ENCODE data around the gene PKNOX2.
A peak's percentile ranks its signal among the peaks of the same experiment; 100 is the strongest.

The PKNOX2 gene

DNA sequence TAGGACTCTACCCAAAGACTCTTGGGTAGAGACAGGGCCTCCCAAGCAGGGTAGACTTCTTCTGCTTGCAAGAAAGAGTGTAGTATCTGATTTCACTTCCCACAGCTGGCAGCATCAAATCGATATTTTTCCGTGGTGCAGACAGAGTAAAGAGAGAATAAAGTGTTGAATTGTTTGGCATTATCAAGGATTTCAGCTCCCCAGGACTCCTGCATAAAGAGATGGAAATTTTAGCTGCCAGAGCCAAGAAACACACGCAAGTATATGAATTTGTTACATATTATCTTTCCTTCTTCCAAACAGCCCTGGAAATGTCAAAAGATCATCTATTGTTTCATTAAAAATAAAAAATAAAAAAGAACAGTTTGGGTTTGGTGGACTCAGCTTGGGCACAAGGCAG lies 136.8 kb downstream of the PKNOX2 start:
- no peak for TF ChIP-seq JUND (IDR thresholded peaks at IDR 0.05; ENCODE audit: low read depth)
- in situ Hi-C loops (cut with HindIII; ENCODE audit: low pct_unique_long_range_greater_than_20kb, low sequenced_read_pairs), result no loop called here

DNA sequence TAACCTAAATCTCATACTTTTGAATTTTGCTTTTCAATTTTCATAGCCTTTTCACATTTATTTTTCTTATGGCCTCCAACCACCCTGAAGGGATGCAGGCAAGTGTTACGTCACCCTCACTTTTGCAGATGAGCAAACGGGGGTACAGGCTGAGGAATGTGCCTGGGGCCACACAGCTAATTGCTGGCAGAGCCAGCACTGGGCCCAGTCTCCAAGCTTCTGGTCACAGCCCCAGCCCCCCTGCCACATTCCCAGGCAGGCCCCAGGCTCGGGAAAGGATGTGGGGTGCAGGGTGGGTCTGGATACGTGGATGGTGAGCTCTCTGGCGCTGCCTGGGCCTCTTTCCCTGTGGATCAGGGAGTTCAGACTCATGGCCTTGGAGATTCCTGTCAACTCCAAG lies 138.6 kb downstream of the PKNOX2 start:
- TF ChIP-seq JUND (IDR thresholded peaks at IDR 0.05; ENCODE audit: low read depth), result no peak
- no peak for DNase-seq (ENCODE audit: low read depth in 1 of 2, low spot score in 1 of 2)
- in situ Hi-C loops (cut with HindIII; ENCODE audit: low pct_unique_long_range_greater_than_20kb, low sequenced_read_pairs), result no loop called here

More for the DNA sequence above, 136.8 kb downstream of the PKNOX2 start:
- no peak for DNase-seq (ENCODE audit: low read depth in 1 of 2, low spot score in 1 of 2)

DNA sequence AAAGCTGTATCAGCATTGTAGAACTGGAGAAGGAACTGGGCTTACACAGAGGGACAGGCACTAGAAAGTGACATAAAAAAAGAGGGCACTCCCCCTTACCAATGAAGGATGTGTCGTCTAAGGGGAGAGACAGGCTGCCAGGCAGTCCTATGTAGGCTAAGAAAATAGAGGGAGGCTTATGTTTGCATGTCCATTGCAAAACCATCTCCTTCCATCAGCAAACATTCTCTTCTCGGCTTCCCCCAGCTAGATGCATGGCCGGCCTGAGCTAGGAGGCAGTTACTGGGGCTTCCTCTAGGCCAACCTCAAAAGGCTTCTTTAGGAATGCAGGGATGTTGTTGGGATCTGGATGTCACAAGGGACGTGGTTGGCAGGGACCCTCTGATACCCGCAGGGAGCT lies 139.1 kb downstream of the PKNOX2 start:
- peak; percentile 46 to 54 for DNase-seq (ENCODE audit: low read depth in 1 of 2, low spot score in 1 of 2)
- TF ChIP-seq JUND (IDR thresholded peaks at IDR 0.05; ENCODE audit: low read depth), result no peak
- in situ Hi-C loops (cut with HindIII; ENCODE audit: low pct_unique_long_range_greater_than_20kb, low sequenced_read_pairs), result no loop called here

DNA sequence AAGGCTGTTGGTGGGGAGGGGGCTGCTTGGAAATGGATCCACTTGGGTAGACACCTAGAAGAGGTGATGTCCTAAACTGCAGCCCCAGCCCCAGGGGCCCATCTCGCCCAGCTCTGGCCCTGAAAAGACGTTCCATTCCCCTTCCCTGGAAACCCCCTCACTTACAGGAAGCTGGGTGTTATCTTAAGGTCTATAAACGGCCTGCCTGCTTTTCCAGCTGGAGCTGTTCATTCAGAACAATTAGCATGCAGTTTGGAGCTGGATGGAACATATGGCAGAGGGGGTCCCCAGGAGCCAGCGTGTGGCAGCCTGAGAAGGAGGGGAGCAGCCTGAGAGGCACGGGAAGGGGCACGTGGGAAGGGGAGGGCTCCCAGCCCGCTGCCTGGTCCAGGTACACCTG lies 139.6 kb downstream of the PKNOX2 start:
- in situ Hi-C loops (cut with HindIII; ENCODE audit: low pct_unique_long_range_greater_than_20kb, low sequenced_read_pairs), result no loop called here
- no peak for TF ChIP-seq JUND (IDR thresholded peaks at IDR 0.05; ENCODE audit: low read depth)
- peak in 1 of 2 experiments; percentile 30 for DNase-seq (ENCODE audit: low read depth in 1 of 2, low spot score in 1 of 2)

DNA sequence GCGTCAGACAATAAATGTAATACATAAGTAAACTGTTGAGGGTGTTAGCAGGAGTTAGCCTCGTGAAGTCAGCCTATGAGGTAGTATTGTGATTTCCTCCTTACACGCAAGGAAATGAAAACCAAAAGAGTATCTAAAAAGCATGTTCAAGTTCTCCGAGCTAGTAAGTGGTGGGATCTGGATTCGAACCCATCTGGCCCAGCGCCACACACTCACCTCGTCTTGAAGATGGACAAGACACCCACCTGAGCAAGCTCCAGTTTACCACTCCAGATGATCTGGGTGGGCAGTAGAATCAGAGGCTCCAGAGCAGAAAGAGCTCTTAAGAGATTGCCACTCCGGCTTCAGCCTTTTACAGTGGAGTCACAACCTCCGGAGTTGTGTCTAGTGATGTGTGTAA lies 140.3 kb downstream of the PKNOX2 start:
- TF ChIP-seq JUND (IDR thresholded peaks at IDR 0.05; ENCODE audit: low read depth), result no peak
- DNase-seq (ENCODE audit: low read depth in 1 of 2, low spot score in 1 of 2), result no peak
- in situ Hi-C loops (cut with HindIII; ENCODE audit: low pct_unique_long_range_greater_than_20kb, low sequenced_read_pairs), result no loop called here

DNA sequence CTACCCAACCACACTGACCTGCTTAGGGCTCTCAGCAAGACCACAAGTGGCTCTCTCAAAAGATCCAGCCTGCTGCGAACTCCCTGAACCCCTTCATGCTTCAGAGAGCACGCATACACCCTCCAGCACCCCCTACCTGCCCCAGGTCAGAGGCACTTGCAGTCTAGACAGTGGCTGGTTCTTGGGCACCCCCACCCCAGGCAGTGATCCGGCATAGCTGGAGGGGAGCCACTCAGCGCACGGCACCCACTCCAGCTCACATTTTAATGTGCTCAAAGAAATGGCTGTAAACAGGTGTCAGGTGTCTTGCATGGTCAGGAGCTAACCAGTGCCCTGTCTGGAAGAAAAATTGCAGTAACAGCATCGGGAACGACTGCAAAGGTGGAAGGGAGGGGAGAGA lies 140.8 kb downstream of the PKNOX2 start:
- in situ Hi-C loops (cut with HindIII; ENCODE audit: low pct_unique_long_range_greater_than_20kb, low sequenced_read_pairs), result no loop called here
- no peak for TF ChIP-seq JUND (IDR thresholded peaks at IDR 0.05; ENCODE audit: low read depth)
- DNase-seq (ENCODE audit: low read depth in 1 of 2, low spot score in 1 of 2), result peak in 1 of 2 experiments; percentile 31

DNA sequence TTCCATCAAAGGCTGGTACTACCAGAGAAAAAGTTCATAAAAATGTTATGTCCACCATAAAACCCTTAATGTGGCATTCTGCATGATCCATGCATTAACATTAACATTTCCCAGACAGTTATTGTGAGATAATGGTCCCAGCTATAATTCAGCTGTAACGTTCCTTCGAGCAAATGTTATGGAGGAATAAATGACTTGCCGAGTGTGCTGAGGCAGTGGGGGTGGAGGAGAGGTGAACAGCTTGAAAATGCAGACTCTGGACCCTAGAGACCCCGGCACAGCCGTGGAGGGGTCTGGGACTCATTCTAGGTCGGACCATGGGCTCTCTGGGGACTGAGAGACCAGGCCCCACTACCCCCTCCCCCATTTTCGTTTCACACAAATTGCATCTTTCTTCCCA lies 141.9 kb downstream of the PKNOX2 start:
- TF ChIP-seq JUND (IDR thresholded peaks at IDR 0.05; ENCODE audit: low read depth), result no peak
- in situ Hi-C loops (cut with HindIII; ENCODE audit: low pct_unique_long_range_greater_than_20kb, low sequenced_read_pairs), result no loop called here
- DNase-seq (ENCODE audit: low read depth in 1 of 2, low spot score in 1 of 2), result no peak

DNA sequence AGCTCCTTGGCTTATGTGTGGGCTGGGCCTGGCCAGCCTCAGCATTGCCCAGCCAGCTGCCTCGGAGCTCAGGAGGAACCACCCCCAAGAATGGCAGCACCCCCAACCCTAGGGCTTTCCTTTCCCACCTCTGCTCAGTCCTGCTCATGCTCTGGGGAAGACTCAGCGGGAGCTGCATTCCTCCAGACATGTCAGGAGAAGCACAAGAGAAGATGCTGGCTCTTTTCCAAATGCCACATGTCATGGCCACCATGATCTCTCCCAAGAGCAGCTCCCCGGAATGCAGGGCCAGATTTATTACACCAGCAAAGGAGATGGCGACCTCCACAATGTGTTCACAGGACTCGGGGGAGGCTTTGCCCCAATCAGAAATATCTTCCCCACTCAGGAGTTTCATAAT lies 143.7 kb downstream of the PKNOX2 start:
- DNase-seq (ENCODE audit: low read depth in 1 of 2, low spot score in 1 of 2), result no peak
- TF ChIP-seq JUND (IDR thresholded peaks at IDR 0.05; ENCODE audit: low read depth), result no peak
- in situ Hi-C loops (cut with HindIII; ENCODE audit: low pct_unique_long_range_greater_than_20kb, low sequenced_read_pairs), result no loop called here

DNA sequence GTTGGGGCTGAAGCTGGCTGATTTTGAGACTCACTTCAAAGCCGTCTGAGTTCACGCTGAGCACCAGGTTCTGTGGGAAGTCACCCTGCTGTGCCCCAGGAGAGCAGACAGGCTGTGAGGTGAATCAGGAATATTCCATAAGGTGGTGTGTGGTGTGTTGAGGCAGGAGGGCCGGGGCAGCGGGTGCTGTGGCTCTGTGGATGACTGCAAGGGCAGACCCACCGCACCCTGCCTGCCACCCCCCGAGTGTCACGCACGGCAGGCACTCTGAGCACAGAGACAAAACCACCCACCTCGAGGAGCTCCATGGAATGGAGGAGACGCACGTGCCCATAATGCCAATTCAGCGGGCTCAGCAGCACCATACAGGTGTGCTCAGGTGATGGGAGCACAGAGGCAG lies 147.8 kb downstream of the PKNOX2 start:
- TF ChIP-seq JUND (IDR thresholded peaks at IDR 0.05; ENCODE audit: low read depth), result no peak
- in situ Hi-C loops (cut with HindIII; ENCODE audit: low pct_unique_long_range_greater_than_20kb, low sequenced_read_pairs), result no loop called here
- no peak for DNase-seq (ENCODE audit: low read depth in 1 of 2, low spot score in 1 of 2)

DNA sequence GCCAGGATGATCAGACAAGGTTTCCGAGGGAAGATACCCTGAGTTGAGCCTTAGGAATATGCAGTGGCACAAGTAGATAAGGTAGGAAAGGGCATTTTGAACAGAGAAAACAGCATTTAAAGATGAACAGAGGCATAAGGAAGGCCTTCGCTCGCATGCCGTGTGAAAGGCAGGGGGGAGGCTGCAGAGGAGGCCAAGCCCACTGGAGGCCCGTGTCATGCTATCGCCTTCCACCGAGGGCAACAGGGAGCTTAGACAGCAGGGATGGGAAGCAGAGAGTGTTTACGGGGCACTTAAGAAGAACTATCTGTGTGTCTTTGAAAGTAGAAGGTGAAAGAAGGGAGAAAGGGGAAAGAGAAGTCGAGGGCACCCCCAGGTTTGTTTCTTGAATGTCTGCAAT lies 148.3 kb downstream of the PKNOX2 start:
- no peak for DNase-seq (ENCODE audit: low read depth in 1 of 2, low spot score in 1 of 2)
- TF ChIP-seq JUND (IDR thresholded peaks at IDR 0.05; ENCODE audit: low read depth), result no peak
- in situ Hi-C loops (cut with HindIII; ENCODE audit: low pct_unique_long_range_greater_than_20kb, low sequenced_read_pairs), result no loop called here

DNA sequence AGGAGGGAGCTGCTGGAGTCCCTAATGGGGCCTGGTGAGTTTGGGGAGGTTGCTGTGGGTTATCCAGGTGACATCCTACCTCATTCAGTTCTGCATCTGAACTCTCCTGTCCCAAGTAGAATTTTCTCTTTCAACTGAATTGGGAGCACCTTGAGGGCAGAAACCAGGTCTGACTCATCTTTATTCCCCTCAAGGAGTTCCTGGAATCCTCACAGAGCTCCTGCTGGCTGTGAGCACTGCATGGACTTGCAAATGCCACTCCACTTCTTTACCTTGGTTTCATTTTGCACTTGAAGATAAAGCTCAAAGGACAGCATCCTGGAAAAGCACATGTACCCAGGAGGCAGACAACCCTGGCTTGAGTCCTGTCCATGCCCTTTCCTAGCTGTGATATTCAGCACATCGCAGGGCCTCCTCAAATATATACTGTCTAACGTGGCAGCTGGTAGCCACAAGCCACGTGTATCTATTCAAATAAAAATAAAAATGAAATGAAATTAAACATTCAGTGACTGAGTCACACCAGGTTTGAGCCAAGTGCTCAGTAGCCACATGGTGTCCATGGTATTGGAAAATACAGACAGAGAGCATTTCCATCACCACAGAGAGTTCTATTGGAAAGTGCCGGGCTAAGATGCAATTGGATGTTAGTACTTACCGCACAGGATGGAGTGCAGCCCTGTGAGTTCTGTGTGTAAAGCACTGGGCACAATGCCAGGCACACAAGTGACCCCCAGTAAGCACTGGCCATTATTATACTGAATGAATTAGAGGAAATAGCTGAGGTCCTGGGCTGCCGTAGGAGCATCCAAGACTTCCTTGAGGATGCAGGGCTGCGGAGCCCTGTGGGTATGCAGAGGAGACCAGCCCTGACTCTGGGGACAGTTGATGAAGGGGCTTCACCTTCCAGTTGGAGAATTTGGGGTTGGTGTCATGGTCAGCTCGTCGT lies 149.0 kb downstream of the PKNOX2 start:
- in situ Hi-C loops (cut with HindIII; ENCODE audit: low pct_unique_long_range_greater_than_20kb, low sequenced_read_pairs), result no loop called here
- TF ChIP-seq JUND (IDR thresholded peaks at IDR 0.05; ENCODE audit: low read depth), result no peak
- no peak for DNase-seq (ENCODE audit: low read depth in 1 of 2, low spot score in 1 of 2)

DNA sequence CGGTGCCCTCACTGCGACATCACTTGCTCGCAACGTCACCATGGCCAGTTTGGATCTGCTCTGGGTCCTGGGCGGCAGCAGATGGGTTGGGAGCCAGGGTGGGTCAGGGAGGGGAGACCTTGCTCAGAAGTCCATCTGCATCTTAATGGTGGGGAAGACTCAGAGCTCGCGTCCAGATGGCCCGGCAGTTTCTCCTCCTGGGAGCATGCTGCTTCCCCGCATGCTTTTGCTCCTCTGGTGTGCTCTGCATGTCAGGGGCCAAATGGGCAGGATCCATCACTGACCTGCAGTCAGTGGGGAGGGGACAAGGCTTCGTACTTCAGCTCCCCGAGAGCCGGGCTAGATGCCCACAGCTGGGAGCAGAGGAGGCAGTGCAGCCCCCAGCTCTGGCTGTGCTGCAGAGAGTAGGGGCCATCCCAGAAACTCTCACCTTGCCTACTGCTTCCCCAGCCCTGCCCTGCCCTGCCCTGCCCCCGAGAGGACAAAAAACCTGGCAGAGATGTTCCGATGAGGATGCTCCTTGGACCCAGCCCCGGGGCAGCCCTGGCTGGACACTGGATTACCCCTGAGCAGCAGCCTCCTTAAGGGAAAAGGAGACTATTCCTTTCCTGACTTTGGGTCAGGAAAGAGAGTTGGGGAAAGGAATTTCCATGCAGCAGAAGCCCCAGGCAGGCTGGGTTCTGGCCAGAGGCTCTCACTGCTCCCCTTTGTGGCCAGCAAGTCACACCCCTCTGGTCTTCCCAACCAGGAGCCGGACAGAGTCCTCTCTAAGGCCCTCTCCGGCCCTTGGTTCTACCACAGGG lies 149.9 kb downstream of the PKNOX2 start:
- in situ Hi-C loops (cut with HindIII; ENCODE audit: low pct_unique_long_range_greater_than_20kb, low sequenced_read_pairs), result no loop called here
- DNase-seq (ENCODE audit: low read depth in 1 of 2, low spot score in 1 of 2), result no peak
- TF ChIP-seq JUND (IDR thresholded peaks at IDR 0.05; ENCODE audit: low read depth), result no peak
